Measurements from ENCODE around the gene ZNF423. TPM values are rescaled to one million over a fixed set of nuclear protein-coding genes. Genes with fewer than 3 reads are reported as not detected.

Gene ZNF423
- total RNA-seq, 1 donor = 11.6 TPM

DNA sequence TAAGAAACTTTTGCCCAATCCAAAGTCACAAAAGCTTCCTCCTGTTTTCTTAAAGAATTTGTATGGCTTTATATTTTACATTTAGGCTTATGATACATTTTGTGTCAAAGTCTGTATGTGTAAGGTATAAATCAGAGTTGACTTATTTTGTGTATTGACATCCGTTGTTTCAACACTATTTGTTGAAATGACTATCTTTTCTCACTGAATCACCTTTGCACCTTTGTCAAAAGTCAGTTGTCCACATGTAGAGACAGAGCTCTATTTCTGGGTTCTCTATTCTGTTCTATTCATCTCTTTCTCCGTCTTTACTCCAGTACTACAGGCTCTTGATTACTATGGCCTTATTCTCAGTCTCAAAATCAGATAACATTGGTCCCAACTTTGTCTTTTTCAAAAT, 409.1 kb downstream of the ZNF423 start:
- no peaks in the 10 kb centered on the region for H4K20me1 ChIP-seq (ENCODE audit: insufficient read depth, low read length)
- no peak for DNase-seq (ENCODE audit: insufficient read length, low spot score, missing footprints)
- no peaks in the 10 kb centered on the region for H3K9me3 ChIP-seq (ENCODE audit: low read depth, low read length)
- no peak overlapping the region for H3K4me3 ChIP-seq (ENCODE audit: insufficient read depth, low read length)
- no peaks in the 10 kb centered on the region for H3K79me2 ChIP-seq (ENCODE audit: insufficient read depth, low read length)
- H3K27ac ChIP-seq (ENCODE audit: low read depth, low read length) = no peak overlapping the region
- H3K36me3 ChIP-seq (ENCODE audit: insufficient read depth, low read length) = no peaks in the 10 kb centered on the region
- no peak overlapping the region for H2AFZ ChIP-seq (ENCODE audit: low read length)
- no peak overlapping the region for H3K4me2 ChIP-seq (ENCODE audit: insufficient read depth, low read length)
- TF ChIP-seq CTCF (IDR thresholded peaks at IDR 0.05; ENCODE audit: extremely low read depth, low read depth, low read length) = no peak
- no peaks in the 10 kb centered on the region for H3K27me3 ChIP-seq (ENCODE audit: insufficient read depth, low read length)
- no peaks in the 10 kb centered on the region for H3K4me1 ChIP-seq (ENCODE audit: insufficient read depth, low read length)

DNA sequence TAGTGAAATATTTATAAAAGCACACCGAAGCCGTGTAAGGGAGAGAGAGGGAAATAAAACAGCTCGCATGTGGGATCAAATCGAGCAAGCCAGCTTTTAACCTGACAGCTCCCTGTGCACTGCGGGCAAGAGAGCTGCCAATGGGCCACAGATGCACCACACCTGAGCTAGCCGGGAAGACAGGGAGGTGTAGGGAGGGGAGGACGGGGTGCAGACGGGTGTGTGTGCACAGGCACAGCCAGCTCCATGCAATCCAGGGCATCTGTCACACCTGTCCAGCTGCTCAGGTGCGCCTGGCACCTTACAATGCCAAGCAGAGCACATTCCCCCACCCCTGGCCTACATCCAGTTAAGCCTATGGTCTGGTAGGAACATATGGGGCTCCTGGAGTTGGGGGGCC, 412.3 kb downstream of the ZNF423 start:
- DNase-seq (ENCODE audit: insufficient read length, low spot score, missing footprints) = no peak
- Histone ChIP-seq H3K27me3 (ENCODE audit: insufficient read depth, low read length) (no peaks in the 10 kb centered on the region), H3K4me3 (ENCODE audit: insufficient read depth, low read length) (no peak overlapping the region), H3K27ac (ENCODE audit: low read depth, low read length) (no peak overlapping the region), H3K4me1 (ENCODE audit: insufficient read depth, low read length) (no peaks in the 10 kb centered on the region), H3K79me2 (ENCODE audit: insufficient read depth, low read length) (no peaks in the 10 kb centered on the region), H3K9me3 (ENCODE audit: low read depth, low read length) (no peaks in the 10 kb centered on the region), H3K36me3 (ENCODE audit: insufficient read depth, low read length) (no peaks in the 10 kb centered on the region), H2AFZ (ENCODE audit: low read length) (no peak overlapping the region), H4K20me1 (ENCODE audit: insufficient read depth, low read length) (no peaks in the 10 kb centered on the region), H3K4me2 (ENCODE audit: insufficient read depth, low read length) (no peak overlapping the region)
- TF ChIP-seq CTCF (IDR thresholded peaks at IDR 0.05; ENCODE audit: extremely low read depth, low read depth, low read length) = no peak

GRCh38 chr16:49442805-49443204, 413.1 kb downstream of the ZNF423 start:
- Histone ChIP-seq H3K4me2 (ENCODE audit: insufficient read depth, low read length) (no peak overlapping the region), H3K27ac (ENCODE audit: low read depth, low read length) (no peak overlapping the region), H4K20me1 (ENCODE audit: insufficient read depth, low read length) (no peaks in the 10 kb centered on the region), H3K27me3 (ENCODE audit: insufficient read depth, low read length) (no peaks in the 10 kb centered on the region), H3K9me3 (ENCODE audit: low read depth, low read length) (no peaks in the 10 kb centered on the region), H2AFZ (ENCODE audit: low read length) (no peak overlapping the region), H3K4me3 (ENCODE audit: insufficient read depth, low read length) (no peak overlapping the region), H3K4me1 (ENCODE audit: insufficient read depth, low read length) (no peaks in the 10 kb centered on the region), H3K79me2 (ENCODE audit: insufficient read depth, low read length) (no peaks in the 10 kb centered on the region), H3K36me3 (ENCODE audit: insufficient read depth, low read length) (no peaks in the 10 kb centered on the region)
- TF ChIP-seq CTCF (IDR thresholded peaks at IDR 0.05; ENCODE audit: extremely low read depth, low read depth, low read length) = no peak
- DNase-seq (ENCODE audit: insufficient read length, low spot score, missing footprints) = no peak

DNA sequence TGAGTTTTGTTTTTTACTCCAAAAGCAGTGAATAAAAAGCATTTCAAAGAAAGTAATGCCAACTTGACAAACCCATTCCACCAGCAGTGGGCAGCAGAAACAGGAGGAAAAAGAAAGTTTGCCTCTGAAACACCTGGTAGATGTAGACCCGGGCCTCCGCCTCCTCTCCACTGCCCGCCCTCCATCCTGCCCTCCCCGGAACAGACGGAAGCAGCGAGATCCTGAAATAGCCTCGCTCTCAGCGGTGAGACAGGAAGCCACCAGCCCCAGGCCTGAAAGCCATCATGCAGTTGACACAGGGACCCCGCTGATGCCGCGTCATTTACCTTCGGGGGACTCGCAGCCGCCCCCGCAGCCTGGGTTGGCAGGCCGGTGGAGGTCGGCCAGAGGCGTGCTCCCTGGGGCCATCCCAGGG, 414.5 kb downstream of the ZNF423 start:
- H3K4me1 ChIP-seq (ENCODE audit: insufficient read depth, low read length) = no peaks in the 10 kb centered on the region
- no peak overlapping the region for H3K4me2 ChIP-seq (ENCODE audit: insufficient read depth, low read length)
- DNase-seq (ENCODE audit: insufficient read length, low spot score, missing footprints) = no peak
- H4K20me1 ChIP-seq (ENCODE audit: insufficient read depth, low read length) = no peaks in the 10 kb centered on the region
- no peak overlapping the region for H3K27ac ChIP-seq (ENCODE audit: low read depth, low read length)
- H3K9me3 ChIP-seq (ENCODE audit: low read depth, low read length) = no peaks in the 10 kb centered on the region
- no peak overlapping the region for H2AFZ ChIP-seq (ENCODE audit: low read length)
- no peaks in the 10 kb centered on the region for H3K36me3 ChIP-seq (ENCODE audit: insufficient read depth, low read length)
- TF ChIP-seq CTCF (IDR thresholded peaks at IDR 0.05; ENCODE audit: extremely low read depth, low read depth, low read length) = no peak
- H3K79me2 ChIP-seq (ENCODE audit: insufficient read depth, low read length) = no peaks in the 10 kb centered on the region
- no peaks in the 10 kb centered on the region for H3K27me3 ChIP-seq (ENCODE audit: insufficient read depth, low read length)
- H3K4me3 ChIP-seq (ENCODE audit: insufficient read depth, low read length) = no peak overlapping the region
